Testis (tissue), 2 donors: ENCODE data around the gene ERG28.

Source experiments
- CTCF ChIP-seq, 3 experiments: fragments of 450-650 bp in 2 of 3; fragments of 200-600 bp in 1 of 3; sonication (generic) in 1 of 3; IDR thresholded peaks; one replicate each; pipeline ENCODE4 v1.5.1; 2016 to 2019; ENCODE audit warnings: antibody characterized with exemption in 3 of 3, mild to moderate bottlenecking in 2 of 3, moderate library complexity in 1 of 3
- POLR2A ChIP-seq: fragments of 450-650 bp; IDR thresholded peaks from one replicate; pipeline ENCODE4 v1.6.1; 2017; ENCODE audit warnings: antibody characterized with exemption, mild to moderate bottlenecking, moderate library complexity

GRCh38 chr14:75628816-75629215 lies 31.9 kb downstream of the ERG28 start:
- TF ChIP-seq CTCF (IDR thresholded peaks at IDR 0.05) (no peak), POLR2A (no peak)
